GM20000 (cell line): ENCODE measurements around the gene DLG2.

Source experiments
- DNase-seq: peaks from one replicate; pipeline ENCODE4 v3.0.0; 2012; ENCODE audit warnings: low spot score
- TF ChIP-seq, protein P1 (sequence below): IDR thresholded peaks from 2 replicates; pipeline ENCODE4 v1.5.1; 2012; ENCODE audit warnings: mild to moderate bottlenecking, control low read depth; ENCODE audit errors: extremely low read depth, missing control alignments

DLG2 gene

DNA sequence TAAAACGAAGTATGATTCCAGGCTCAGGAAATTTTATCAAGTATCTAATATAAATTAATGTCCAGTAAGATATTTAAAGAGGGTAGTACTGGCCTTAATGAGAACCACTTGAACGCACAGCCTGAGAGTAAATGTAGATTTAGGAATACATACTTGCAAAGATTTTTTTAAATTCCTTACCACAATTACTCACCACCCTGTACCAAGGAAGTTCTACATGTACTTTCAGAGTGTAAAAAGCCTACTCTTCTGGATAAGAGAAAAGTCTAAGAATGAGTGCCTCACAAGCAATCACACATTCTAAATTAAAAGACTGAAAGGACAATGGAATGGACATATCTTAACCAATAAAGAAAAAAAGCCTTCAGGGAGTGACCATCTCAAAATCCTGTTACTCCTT is 697.4 kb downstream of the DLG2 start:
- no peak for DNase-seq
- TF ChIP-seq, protein P1, sequence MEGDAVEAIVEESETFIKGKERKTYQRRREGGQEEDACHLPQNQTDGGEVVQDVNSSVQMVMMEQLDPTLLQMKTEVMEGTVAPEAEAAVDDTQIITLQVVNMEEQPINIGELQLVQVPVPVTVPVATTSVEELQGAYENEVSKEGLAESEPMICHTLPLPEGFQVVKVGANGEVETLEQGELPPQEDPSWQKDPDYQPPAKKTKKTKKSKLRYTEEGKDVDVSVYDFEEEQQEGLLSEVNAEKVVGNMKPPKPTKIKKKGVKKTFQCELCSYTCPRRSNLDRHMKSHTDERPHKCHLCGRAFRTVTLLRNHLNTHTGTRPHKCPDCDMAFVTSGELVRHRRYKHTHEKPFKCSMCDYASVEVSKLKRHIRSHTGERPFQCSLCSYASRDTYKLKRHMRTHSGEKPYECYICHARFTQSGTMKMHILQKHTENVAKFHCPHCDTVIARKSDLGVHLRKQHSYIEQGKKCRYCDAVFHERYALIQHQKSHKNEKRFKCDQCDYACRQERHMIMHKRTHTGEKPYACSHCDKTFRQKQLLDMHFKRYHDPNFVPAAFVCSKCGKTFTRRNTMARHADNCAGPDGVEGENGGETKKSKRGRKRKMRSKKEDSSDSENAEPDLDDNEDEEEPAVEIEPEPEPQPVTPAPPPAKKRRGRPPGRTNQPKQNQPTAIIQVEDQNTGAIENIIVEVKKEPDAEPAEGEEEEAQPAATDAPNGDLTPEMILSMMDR = no peak

DNA sequence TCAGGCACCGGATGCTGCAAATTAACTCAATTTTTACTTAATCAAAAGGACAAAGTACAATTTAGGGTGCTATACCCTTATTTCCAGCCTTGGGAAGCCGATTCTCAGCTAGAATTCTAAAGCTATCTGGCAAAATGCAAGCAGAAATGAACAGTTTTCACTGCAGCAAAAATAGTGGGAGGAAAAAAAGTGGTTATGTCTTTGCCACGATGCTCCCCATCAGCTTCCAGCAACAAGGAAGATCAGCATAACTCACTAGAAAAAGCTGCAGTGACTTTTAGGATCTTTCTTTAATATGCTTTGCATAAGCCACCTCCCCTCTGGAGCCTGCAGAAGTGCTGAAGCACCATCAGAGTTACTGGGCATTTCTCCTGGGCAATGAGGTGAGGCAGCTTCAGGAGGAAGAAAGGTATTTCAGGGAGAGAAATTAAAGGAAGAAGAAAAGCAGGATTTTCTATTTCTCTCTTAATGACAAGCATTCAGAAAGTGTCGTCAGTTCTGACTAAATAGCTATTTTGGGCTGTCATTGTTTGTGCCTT is 702.9 kb downstream of the DLG2 start:
- TF ChIP-seq, protein P1 = no peak
- no peak for DNase-seq

DNA sequence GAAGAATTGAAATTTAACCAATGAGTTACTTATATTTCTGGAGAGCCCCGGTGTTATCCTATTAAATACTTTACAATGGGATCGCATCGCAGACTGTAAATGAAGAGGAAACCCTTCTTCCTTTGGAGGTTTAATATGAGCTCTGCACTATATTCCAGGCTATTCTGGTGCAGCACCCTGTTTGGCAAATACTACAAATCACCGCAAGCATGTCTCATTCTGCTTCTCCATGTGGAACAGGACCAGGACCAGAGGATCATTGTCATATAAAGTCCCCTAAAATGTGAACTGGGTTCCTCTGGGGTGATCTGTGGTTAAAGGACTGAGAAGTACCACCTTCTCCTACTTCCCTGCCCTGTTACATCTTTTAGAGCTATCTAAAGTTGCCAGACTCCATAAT is 703.7 kb downstream of the DLG2 start:
- TF ChIP-seq, protein P1 = no peak
- DNase-seq = no peak

GRCh38 chr11:84922836-84923235 is 704.3 kb downstream of the DLG2 start:
- DNase-seq = no peak
- TF ChIP-seq, protein P1 = no peak

DNA sequence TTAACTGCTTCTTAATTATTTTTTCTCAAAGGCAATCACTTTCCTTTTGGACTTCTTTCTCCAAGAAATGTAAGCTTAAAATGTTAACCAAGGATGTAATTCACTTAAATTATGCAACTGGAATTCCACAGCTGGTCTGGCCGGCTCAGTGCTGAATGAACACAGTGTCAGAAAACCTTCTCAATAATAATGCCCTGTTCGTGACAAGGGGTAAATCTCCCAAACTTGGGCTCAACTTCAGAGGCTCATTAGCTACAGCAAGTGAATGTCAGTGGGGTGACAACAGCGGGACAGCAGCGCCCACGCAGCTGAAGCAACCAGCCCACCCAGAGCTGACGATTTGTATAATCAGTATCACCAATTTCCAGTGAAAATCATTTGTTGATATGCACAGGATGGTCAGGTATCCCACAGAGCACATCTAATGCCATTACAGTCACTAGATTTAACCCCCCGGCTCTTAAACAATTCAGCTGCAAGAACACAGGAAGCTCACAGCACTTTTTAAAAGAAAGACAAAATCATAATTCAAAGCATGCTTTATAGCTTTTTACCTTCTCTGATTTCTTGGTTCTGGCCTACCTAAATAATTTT is 704.8 kb downstream of the DLG2 start:
- no peak for DNase-seq
- TF ChIP-seq, protein P1 = no peak

GRCh38 chr11:84914511-84914910 is 712.6 kb downstream of the DLG2 start:
- no peak for DNase-seq
- TF ChIP-seq, protein P1 = no peak

DNA sequence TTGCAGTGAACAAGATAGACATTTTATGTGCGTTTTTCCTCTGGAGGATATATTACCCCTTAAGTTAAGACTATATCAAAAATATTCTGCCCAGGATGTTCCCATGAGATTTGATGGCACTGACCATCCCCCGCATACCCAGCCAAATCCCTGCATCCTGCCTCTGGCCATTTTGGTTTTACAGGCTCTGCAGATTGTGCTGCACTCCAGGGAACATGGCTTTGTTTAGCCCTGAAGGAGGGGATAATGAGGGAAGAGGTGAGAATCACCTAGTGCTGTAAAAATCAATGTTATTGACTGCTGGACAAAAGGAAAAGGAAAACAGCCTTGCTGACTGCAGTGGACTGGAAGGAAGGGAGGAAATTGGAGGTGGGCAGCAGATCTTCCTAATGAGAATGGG is 717.4 kb downstream of the DLG2 start:
- TF ChIP-seq, protein P1 = no peak
- DNase-seq = no peak
